Measurements from ENCODE around the gene GNA12.

GNA12 gene

GRCh38 chr7:2817456-2817855 is 26.7 kb downstream of the GNA12 start:
- no peak overlapping the region for H3K9ac ChIP-seq (ENCODE audit: low read depth, low read length)
- no peaks in the 10 kb centered on the region for H3K27me3 ChIP-seq (ENCODE audit: insufficient read depth, low read length, poor library complexity)
- TF ChIP-seq EZH2 (IDR thresholded peaks at IDR 0.05; ENCODE audit: borderline replicate concordance, low read depth, low read length, severe bottlenecking), result no peak
- TF ChIP-seq CTCF (IDR thresholded peaks at IDR 0.05; ENCODE audit: borderline replicate concordance, extremely low read depth, low read length, poor library complexity, severe bottlenecking), result no peak
- no peak overlapping the region for H3K4me2 ChIP-seq (ENCODE audit: insufficient read depth, low read length)
- no peak for ATAC-seq (ENCODE audit: insufficient read depth, low read depth)
- H4K20me1 ChIP-seq (ENCODE audit: insufficient read depth, low read length), result peaks cover 58% of the 10 kb centered on the region; the same call in 1 of the 2 replicates
- H3K79me2 ChIP-seq (ENCODE audit: insufficient read depth, low read length), result peaks cover 66% of the 10 kb centered on the region
- DNase-seq, result no peak
- H3K9me3 ChIP-seq (ENCODE audit: insufficient read depth, low read length, severe bottlenecking), result no peaks in the 10 kb centered on the region
- H2AFZ ChIP-seq (ENCODE audit: low read depth, low read length), result no peak overlapping the region
- H3K4me3 ChIP-seq (ENCODE audit: low read depth in 1 of 2, low read length in 2 of 2), result no peak overlapping the region
- H3K27ac ChIP-seq (ENCODE audit: low read length), result no peak overlapping the region
- no peaks in the 10 kb centered on the region for H3K4me1 ChIP-seq (ENCODE audit: insufficient read depth, low read length)
- no peaks in the 10 kb centered on the region for H3K36me3 ChIP-seq (ENCODE audit: insufficient read depth, low read length)

- H3K4me3 ChIP-seq (ENCODE audit: low read depth in 1 of 2, low read length in 2 of 2), result no peak overlapping the region
- DNase-seq, result no peak
- no peaks in the 10 kb centered on the region for H3K9me3 ChIP-seq (ENCODE audit: insufficient read depth, low read length, severe bottlenecking)
- no peaks in the 10 kb centered on the region for H3K36me3 ChIP-seq (ENCODE audit: insufficient read depth, low read length)
- TF ChIP-seq EZH2 (IDR thresholded peaks at IDR 0.05; ENCODE audit: borderline replicate concordance, low read depth, low read length, severe bottlenecking) (no peak), CTCF (IDR thresholded peaks at IDR 0.05; ENCODE audit: borderline replicate concordance, extremely low read depth, low read length, poor library complexity, severe bottlenecking) (no peak)
- H3K27me3 ChIP-seq (ENCODE audit: insufficient read depth, low read length, poor library complexity), result no peaks in the 10 kb centered on the region
- H2AFZ ChIP-seq (ENCODE audit: low read depth, low read length), result no peak overlapping the region
- no peak for ATAC-seq (ENCODE audit: insufficient read depth, low read depth)
- H3K79me2 ChIP-seq (ENCODE audit: insufficient read depth, low read length), result peaks cover 55% of the 10 kb centered on the region
- H3K4me2 ChIP-seq (ENCODE audit: insufficient read depth, low read length), result no peak overlapping the region
- peaks cover 48% of the 10 kb centered on the region; the same call in 1 of the 2 replicates for H4K20me1 ChIP-seq (ENCODE audit: insufficient read depth, low read length)
- no peak overlapping the region for H3K9ac ChIP-seq (ENCODE audit: low read depth, low read length)
- no peak overlapping the region for H3K27ac ChIP-seq (ENCODE audit: low read length)
- H3K4me1 ChIP-seq (ENCODE audit: insufficient read depth, low read length), result no peaks in the 10 kb centered on the region
These were observed 28.2 kb downstream of the GNA12 start for GRCh38 chr7:2815875-2816245.

- H3K79me2 ChIP-seq (ENCODE audit: insufficient read depth, low read length), result peaks cover 50% of the 10 kb centered on the region
- ATAC-seq (ENCODE audit: insufficient read depth, low read depth), result no peak
- H3K9ac ChIP-seq (ENCODE audit: low read depth, low read length), result no peak overlapping the region
These were observed 28.9 kb downstream of the GNA12 start for GRCh38 chr7:2814946-2815874.

More at GRCh38 chr7:2814946-2815874, 28.9 kb downstream of the GNA12 start:
- Histone ChIP-seq H3K36me3 (ENCODE audit: insufficient read depth, low read length) (no peaks in the 10 kb centered on the region), H3K4me1 (ENCODE audit: insufficient read depth, low read length) (no peaks in the 10 kb centered on the region), H2AFZ (ENCODE audit: low read depth, low read length) (no peak overlapping the region), H4K20me1 (ENCODE audit: insufficient read depth, low read length) (peaks cover 44% of the 10 kb centered on the region; the same call in 1 of the 2 replicates), H3K4me3 (ENCODE audit: low read depth in 1 of 2, low read length in 2 of 2) (no peak overlapping the region), H3K27ac (ENCODE audit: low read length) (no peak overlapping the region), H3K27me3 (ENCODE audit: insufficient read depth, low read length, poor library complexity) (no peaks in the 10 kb centered on the region), H3K9me3 (ENCODE audit: insufficient read depth, low read length, severe bottlenecking) (no peaks in the 10 kb centered on the region), H3K4me2 (ENCODE audit: insufficient read depth, low read length) (no peak overlapping the region)
- no peak for DNase-seq
- TF ChIP-seq EZH2 (IDR thresholded peaks at IDR 0.05; ENCODE audit: borderline replicate concordance, low read depth, low read length, severe bottlenecking), result no peak
- TF ChIP-seq CTCF (IDR thresholded peaks at IDR 0.05; ENCODE audit: borderline replicate concordance, extremely low read depth, low read length, poor library complexity, severe bottlenecking), result no peak

All from DND-41 (cell line).